Right lobe of liver (tissue), 6 donors: ENCODE data around the gene MEGF9. TPM values are rescaled to one million over a fixed set of nuclear protein-coding genes. Genes with fewer than 3 reads are reported as not detected.

Experiments used
- ATAC-seq, 4 donors: fragments of 200-7000 bp; cut with Tn5 transposase; one replicate each; pipeline ENCODE4 v1.9.1; 2020; ENCODE audit warnings: mild to moderate bottlenecking in 4 of 4, moderate library complexity in 4 of 4
- DNase-seq, 3 donors: peaks; one replicate each; pipeline ENCODE4 v3.0.0-alpha.2; 2020
- H3K27ac ChIP-seq, 3 donors: fragments of 200-600 bp; one replicate each; pipeline ENCODE4 v1.8.0; 2022
- H3K27me3 ChIP-seq, 2 donors: fragments of 200-600 bp; one replicate each; pipeline ENCODE4 v1.8.0; 2022
- H3K36me3 ChIP-seq, 4 donors: fragments of 200-600 bp; sonication (generic) in 1 of 4; one replicate each; pipeline versions ENCODE4 v1.5.1 to v1.8.0; 2017 to 2022; ENCODE audit warnings: control low read depth in 1 of 4
- H3K4me1 ChIP-seq, 4 donors: fragments of 200-600 bp; sonication (generic) in 1 of 4; one replicate each; pipeline versions ENCODE4 v1.5.1 to v1.8.0; 2017 to 2022; ENCODE audit warnings: control low read depth in 1 of 4
- H3K4me3 ChIP-seq, 3 donors: fragments of 200-600 bp; one replicate each; pipeline ENCODE4 v1.8.0; 2022
- H3K9me3 ChIP-seq, 4 donors: fragments of 200-600 bp; sonication (generic) in 1 of 4; one replicate each; pipeline versions ENCODE4 v1.5.1 to v1.8.0; 2017 to 2022; ENCODE audit warnings: control low read depth in 1 of 4
- CTCF ChIP-seq, 4 donors: fragments of 200-600 bp in 3 of 4; fragments of 450-650 bp in 1 of 4; IDR thresholded peaks; one replicate each; pipeline versions ENCODE4 v1.5.1 to v1.8.0; 2016 to 2022; ENCODE audit warnings: antibody characterized with exemption in 4 of 4, mild to moderate bottlenecking in 2 of 4
- POLR2A ChIP-seq: fragments of 450-650 bp; IDR thresholded peaks from one replicate; pipeline ENCODE4 v1.6.1; 2017; ENCODE audit warnings: antibody characterized with exemption, mild to moderate bottlenecking
- WGBS: methylation state at CpG from one replicate; pipeline ENCODE4 v1.1.6; 2018; ENCODE audit warnings: low coverage, low lambda C conversion rate; ENCODE audit not compliant: insufficient coverage; ENCODE audit errors: missing lambda C conversion rate; 5-methylcytosine and 5-hydroxymethylcytosine counted together
- intact Hi-C, 2 donors: fragments of 100-400 bp; cut with DNase I; formaldehyde crosslinking; loops; one replicate each; pipeline versions ENCODE4 v1.11.2 to v1.14.1; 2022
- total RNA-seq, 6 experiments: library from RNA; depleted of rRNA in 2 of 6; stranded (reverse); fragments of >200 nt in 2 of 6; fragmentation: NEBNext Ultra II Directional in 3 of 6; extraction: Animal tissue kit (Norgen Biotek cat#: 25700) in 3 of 6; gene quantifications; one replicate each; pipeline versions ENCODE4 v1.1.0 to v1.2.4, GENCODE V29; 2016 to 2023
- donor health status: DM: no; HTN: yes; CAD: no.
- donor health status: DM: no; HTN: no; CAD: no.
- donor health status: DM: no; HTN: no; CAD: no.
- donor health status: DM: no; HTN: yes; CAD: no.
- donor health status: DM: no; HTN: yes; CAD: no.

MEGF9 gene
- total RNA-seq, 6 experiments from 2014 or later: 26.8 to 49.0 (median 38.2) TPM

DNA sequence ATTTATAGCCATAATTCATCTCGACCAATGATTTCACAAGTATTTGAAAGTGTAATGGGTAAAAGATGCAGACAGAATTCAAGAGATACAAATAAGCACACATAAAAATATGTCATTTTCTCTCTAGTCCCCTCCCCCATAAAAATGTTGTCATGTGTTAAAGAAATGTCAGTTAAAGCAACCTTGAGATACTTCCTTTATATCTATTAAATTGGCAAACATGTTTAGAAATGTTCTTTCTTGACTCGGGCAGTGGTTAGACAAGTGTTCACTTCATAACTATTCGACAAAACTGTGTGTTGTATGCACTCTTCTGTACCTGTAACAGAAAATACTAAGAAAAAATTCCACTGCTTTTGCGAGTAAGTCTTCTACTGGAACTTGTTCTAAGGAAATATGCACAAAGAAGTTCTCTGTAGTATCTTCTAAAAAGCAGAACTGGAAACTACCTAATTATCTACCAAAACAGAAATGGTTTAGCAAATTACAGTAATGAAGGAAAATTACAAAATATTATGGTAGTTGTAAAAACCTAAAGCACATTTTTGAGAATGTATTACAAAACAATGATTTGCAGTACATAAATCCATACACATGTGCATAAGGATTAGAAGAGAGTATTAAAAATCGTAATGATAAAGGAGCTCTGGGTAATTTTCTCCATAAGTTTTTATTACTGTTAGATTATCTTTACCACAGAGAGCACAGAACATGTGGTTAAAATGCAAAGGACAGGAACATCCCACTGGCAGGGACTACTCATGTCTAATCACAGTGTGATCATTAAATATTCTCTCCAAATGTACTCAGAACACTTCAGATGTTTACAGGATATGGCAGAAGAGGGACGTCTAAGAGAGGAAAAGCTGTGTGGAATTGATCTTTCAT is 43.0 kb upstream of the MEGF9 start:
- Histone ChIP-seq H3K4me1 (peaks cover 0 to 8% (median 0%) of the 10 kb centered on the region in 4 donors), H3K4me3 (no peak overlapping the region), H3K9me3 (no peaks in the 10 kb centered on the region), H3K36me3 (peaks cover 0 to 5% (median under 1%) of the 10 kb centered on the region in 4 donors), H3K27me3 (no peaks in the 10 kb centered on the region), H3K27ac (no peak overlapping the region)
- TF ChIP-seq CTCF (IDR thresholded peaks at IDR 0.05) (no peak), POLR2A (no peak)
- DNase-seq (no peak), ATAC-seq (no peak)
- intact Hi-C loops: loop anchor here in 1 of 2 donors (10.0 kb wide), 1 partner anchor 178 kb away; no protein-coding TSS in a partner anchor
- WGBS: 58% methylated on average over 6 of the region's 6 CpGs

GRCh38 chr9:120756531-120756930 is 42.3 kb upstream of the MEGF9 start:
- TF ChIP-seq POLR2A (no peak), CTCF (IDR thresholded peaks at IDR 0.05) (no peak)
- WGBS: 14% methylated on average over 1 of the region's 1 CpG
- intact Hi-C loops: loop anchor here in 1 of 2 donors (10.0 kb wide), 1 partner anchor 178 kb away; no protein-coding TSS in a partner anchor

GRCh38 chr9:120755810-120756434 is 41.7 kb upstream of the MEGF9 start:
- DNase-seq (no peak), ATAC-seq (peak; percentile 78 to 87 (median 85))
- WGBS: 8% methylated on average over 6 of the region's 6 CpGs
- H3K27ac ChIP-seq: no peak overlapping the region
- no peaks in the 10 kb centered on the region for H3K36me3 ChIP-seq
- H3K4me3 ChIP-seq: no peak overlapping the region
- intact Hi-C loops: loop anchor here in 1 of 2 donors (10.0 kb wide), 1 partner anchor 179 kb away; no protein-coding TSS in a partner anchor
- TF ChIP-seq CTCF (IDR thresholded peaks at IDR 0.05) (peak; percentile 87 to 93 (median 90)), POLR2A (no peak)
- H3K4me1 ChIP-seq: peaks cover 0 to 8% (median 0%) of the 10 kb centered on the region in 4 donors
- H3K27me3 ChIP-seq: no peaks in the 10 kb centered on the region
- no peaks in the 10 kb centered on the region for H3K9me3 ChIP-seq

More at GRCh38 chr9:120756531-120756930, 42.3 kb upstream of the MEGF9 start:
- no peaks in the 10 kb centered on the region for H3K9me3 ChIP-seq
- H3K4me1 ChIP-seq: peaks cover 0 to 8% (median 0%) of the 10 kb centered on the region in 4 donors
- DNase-seq (no peak), ATAC-seq (no peak)
- no peak overlapping the region for H3K4me3 ChIP-seq
- H3K27ac ChIP-seq: no peak overlapping the region
- no peaks in the 10 kb centered on the region for H3K27me3 ChIP-seq
- H3K36me3 ChIP-seq: no peaks in the 10 kb centered on the region

- ATAC-seq (no peak), DNase-seq (no peak)
- H3K27me3 ChIP-seq: no peaks in the 10 kb centered on the region
- H3K4me3 ChIP-seq: no peak overlapping the region
- H3K36me3 ChIP-seq: no peaks in the 10 kb centered on the region
- no peak overlapping the region for H3K27ac ChIP-seq
- intact Hi-C loops: loop anchor here in 1 of 2 donors (10.0 kb wide), 1 partner anchor 180 kb away; no protein-coding TSS in a partner anchor
- TF ChIP-seq POLR2A (no peak), CTCF (IDR thresholded peaks at IDR 0.05) (no peak)
- no CpG with 5 or more reads among the region's 2 CpGs for WGBS
- H3K9me3 ChIP-seq: no peaks in the 10 kb centered on the region
- peaks cover 0 to 8% (median 0%) of the 10 kb centered on the region in 4 donors for H3K4me1 ChIP-seq
These were observed 40.8 kb upstream of the MEGF9 start for GRCh38 chr9:120755044-120755443.
